A673 (cell line): ENCODE measurements around the gene THRB. TPM values are rescaled to one million over a fixed set of nuclear protein-coding genes. Genes with fewer than 3 reads are reported as not detected.

ENCODE experiments used
- BruUV-seq: library from RNA; stranded (reverse); fragments of 400-500 nt; replicated peaks from 2 replicates; lab custom pipeline; 2021; lab: Mats Ljungman, UMichigan
- CTCF ChIA-PET: fragments of 300-600 bp; sonication (Branson Sonifier 250); formaldehyde crosslinking; loops from one replicate; lab custom pipeline; 2022; ENCODE audit warnings: antibody characterized with exemption; lab: Charles Lee
- POLR2A ChIA-PET: fragments of 300-600 bp; sonication (Branson Sonifier 250); formaldehyde crosslinking; loops from one replicate; lab custom pipeline; 2022; ENCODE audit warnings: antibody characterized with exemption; ENCODE audit not compliant: low non-redundant PET; lab: Charles Lee
- DNase-seq: peaks from one replicate; pipeline ENCODE4 v3.0.0-alpha.2; 2015; ENCODE audit warnings: low spot score
- H3K27ac ChIP-seq: fragments of 200-600 bp; sonication (generic); 2 replicates; pipeline ENCODE4 v1.5.1; 2016; ENCODE audit warnings: mixed run types, low read depth, mild to moderate bottlenecking, mixed read lengths, antibody characterized with exemption, low read length; ENCODE audit not compliant: poor library complexity, severe bottlenecking
- H3K27me3 ChIP-seq: fragments of 200-600 bp; sonication (generic); replicated peaks from 2 replicates; pipeline ENCODE4 v1.6.1; 2017; ENCODE audit warnings: mixed run types, low read depth, mild to moderate bottlenecking, mixed read lengths, antibody characterized with exemption, low read length; ENCODE audit not compliant: insufficient read depth, poor library complexity
- H3K36me3 ChIP-seq: fragments of 200-600 bp; sonication (generic); 2 replicates; pipeline ENCODE4 v1.6.1; 2016; ENCODE audit warnings: mixed run types, mild to moderate bottlenecking, mixed read lengths, antibody characterized with exemption, low read length; ENCODE audit not compliant: insufficient read depth, poor library complexity, severe bottlenecking
- H3K4me1 ChIP-seq: fragments of 200-600 bp; sonication (generic); 2 replicates; pipeline ENCODE4 v1.6.1; 2017; ENCODE audit warnings: mixed run types, mild to moderate bottlenecking, mixed read lengths, antibody characterized with exemption, low read length; ENCODE audit not compliant: insufficient read depth, poor library complexity, severe bottlenecking
- H3K4me3 ChIP-seq: fragments of 200-600 bp; sonication (generic); 2 replicates; pipeline ENCODE4 v1.5.1; 2016; ENCODE audit warnings: low read depth, mixed run types, mild to moderate bottlenecking, mixed read lengths, low read length; ENCODE audit not compliant: poor library complexity, severe bottlenecking
- H3K9me3 ChIP-seq: fragments of 200-600 bp; sonication (generic); 2 replicates; pipeline ENCODE4 v1.6.1; 2016; ENCODE audit warnings: mixed run types, low read depth, mild to moderate bottlenecking, mixed read lengths, antibody characterized with exemption, low read length; ENCODE audit not compliant: poor library complexity, severe bottlenecking
- EZH2 ChIP-seq: fragments of 200-600 bp; sonication (generic); IDR thresholded peaks from 2 replicates; pipeline ENCODE4 v1.6.1; 2017; ENCODE audit warnings: borderline replicate concordance, low read depth, mild to moderate bottlenecking, mixed read lengths, antibody characterized with exemption, low read length; ENCODE audit not compliant: poor library complexity, severe bottlenecking
- intact Hi-C: fragments of 100-400 bp; cut with micrococcal nuclease; formaldehyde crosslinking; loops from one replicate; pipeline ENCODE4 v1.10.0; 2022; ENCODE audit not compliant: unreplicated experiment
- total RNA-seq: library from RNA; stranded (reverse); gene quantifications from 2 replicates; pipeline ENCODE4 v1.2.3, GENCODE V29; 2021
- TF ChIP-seq, protein P1 (sequence below): fragments of 300-800, 200-600 bp; sonication (generic); conservative IDR thresholded peaks from 2 replicates; pipeline ENCODE4 v1.5.1; 2017; ENCODE audit warnings: low read depth, mild to moderate bottlenecking, antibody characterized with exemption, low read length, moderate library complexity, mixed read lengths

THRB gene
- total RNA-seq, 1 experiment from 2014 or later, result 0.11 TPM

DNA sequence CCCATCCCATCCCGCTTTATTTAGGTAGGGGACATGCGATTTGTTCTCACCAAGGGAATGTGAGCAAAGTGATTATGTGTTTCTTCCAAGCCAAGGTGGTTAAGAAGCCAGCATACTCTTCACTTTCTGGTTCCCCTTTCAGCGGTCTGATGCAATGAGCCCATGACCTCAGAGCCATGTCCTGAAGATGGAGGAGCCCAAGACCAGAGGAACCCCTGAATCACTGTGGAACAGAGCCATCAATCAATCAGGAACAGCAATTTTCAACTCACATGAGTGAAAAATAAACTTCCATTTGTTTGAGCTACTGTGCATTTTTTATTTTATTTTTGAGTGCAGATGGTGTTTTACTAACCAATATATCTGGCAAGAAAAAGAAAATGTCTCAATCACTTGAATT is 10.8 kb downstream of the THRB start:
- no peaks in the 10 kb centered on the region for H3K9me3 ChIP-seq
- BruUV-seq, result no TSS peak
- H3K4me3 ChIP-seq, result no peak overlapping the region
- H3K36me3 ChIP-seq, result no peaks in the 10 kb centered on the region
- intact Hi-C loops, result no loop called here
- no peak overlapping the region for H3K27ac ChIP-seq
- H3K4me1 ChIP-seq, result no peaks in the 10 kb centered on the region
- TF ChIP-seq, protein P1, sequence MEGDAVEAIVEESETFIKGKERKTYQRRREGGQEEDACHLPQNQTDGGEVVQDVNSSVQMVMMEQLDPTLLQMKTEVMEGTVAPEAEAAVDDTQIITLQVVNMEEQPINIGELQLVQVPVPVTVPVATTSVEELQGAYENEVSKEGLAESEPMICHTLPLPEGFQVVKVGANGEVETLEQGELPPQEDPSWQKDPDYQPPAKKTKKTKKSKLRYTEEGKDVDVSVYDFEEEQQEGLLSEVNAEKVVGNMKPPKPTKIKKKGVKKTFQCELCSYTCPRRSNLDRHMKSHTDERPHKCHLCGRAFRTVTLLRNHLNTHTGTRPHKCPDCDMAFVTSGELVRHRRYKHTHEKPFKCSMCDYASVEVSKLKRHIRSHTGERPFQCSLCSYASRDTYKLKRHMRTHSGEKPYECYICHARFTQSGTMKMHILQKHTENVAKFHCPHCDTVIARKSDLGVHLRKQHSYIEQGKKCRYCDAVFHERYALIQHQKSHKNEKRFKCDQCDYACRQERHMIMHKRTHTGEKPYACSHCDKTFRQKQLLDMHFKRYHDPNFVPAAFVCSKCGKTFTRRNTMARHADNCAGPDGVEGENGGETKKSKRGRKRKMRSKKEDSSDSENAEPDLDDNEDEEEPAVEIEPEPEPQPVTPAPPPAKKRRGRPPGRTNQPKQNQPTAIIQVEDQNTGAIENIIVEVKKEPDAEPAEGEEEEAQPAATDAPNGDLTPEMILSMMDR, result no peak
- TF ChIP-seq EZH2, result no peak
- no peak for DNase-seq
- CTCF ChIA-PET, result no interaction called here
- peaks cover 7% of the 10 kb centered on the region for H3K27me3 ChIP-seq
- POLR2A ChIA-PET, result no interaction called here

DNA sequence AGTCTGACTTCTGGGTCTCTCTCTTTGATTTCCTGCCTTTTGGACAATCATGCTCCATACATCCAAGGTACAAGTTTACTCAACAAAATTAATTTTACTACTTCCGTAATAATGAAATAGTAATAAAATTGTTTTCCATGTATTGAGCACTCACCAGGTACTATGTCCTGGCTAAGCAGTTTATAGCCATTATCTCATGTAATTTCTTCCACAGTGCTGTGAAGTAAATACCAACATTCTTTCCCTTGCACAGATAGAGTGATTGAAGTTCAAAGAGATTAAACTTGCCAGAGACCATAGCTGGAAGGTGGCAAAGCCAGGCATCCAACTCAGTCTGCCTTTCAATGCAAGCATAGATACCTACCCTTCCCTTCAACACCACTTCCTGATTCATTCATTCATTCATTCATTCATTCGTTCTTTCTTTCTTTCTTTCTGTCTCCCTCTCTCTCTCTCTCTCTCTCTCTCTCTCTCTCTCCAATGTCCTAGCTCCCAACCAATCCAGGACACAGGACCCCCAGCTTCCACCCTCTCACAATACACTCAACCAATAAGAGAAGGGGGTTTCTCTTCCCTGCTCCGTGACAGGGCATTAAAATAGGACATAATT is 12.4 kb downstream of the THRB start:
- Histone ChIP-seq H3K9me3 (no peaks in the 10 kb centered on the region), H3K4me3 (no peak overlapping the region), H3K27me3 (no peaks in the 10 kb centered on the region), H3K4me1 (no peaks in the 10 kb centered on the region), H3K36me3 (no peaks in the 10 kb centered on the region), H3K27ac (no peak overlapping the region)
- TF ChIP-seq, protein P1, result no peak
- TF ChIP-seq EZH2, result no peak
- DNase-seq, result no peak
- intact Hi-C loops, result no loop called here
- POLR2A ChIA-PET, result no interaction called here
- CTCF ChIA-PET, result no interaction called here
- BruUV-seq, result no TSS peak

DNA sequence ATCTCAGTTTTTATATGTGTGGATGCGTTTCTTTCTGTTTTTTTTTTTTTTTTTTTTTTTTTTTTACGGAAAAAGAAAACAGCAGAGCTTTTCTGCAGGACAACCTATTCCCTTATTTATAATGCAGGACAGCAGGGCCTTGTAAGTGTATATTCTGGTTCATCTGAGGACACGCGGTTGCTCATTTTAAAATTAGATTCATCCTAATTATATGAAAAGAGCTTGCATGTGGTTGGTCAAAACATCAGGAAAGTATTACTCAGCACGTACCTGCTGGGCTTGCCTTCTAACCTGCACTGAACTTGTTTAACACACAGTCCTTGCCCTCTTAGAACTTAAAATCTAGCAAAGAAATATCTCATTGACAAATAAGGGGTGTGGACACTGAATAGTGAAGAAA is 13.5 kb downstream of the THRB start:
- ChIA-PET CTCF (interaction anchor here (0.7 kb wide), 1 partner anchor 13 kb away, joined by 4 read pairs; no protein-coding TSS in a partner anchor), POLR2A (no interaction called here)
- no peak overlapping the region for H3K4me3 ChIP-seq
- H3K36me3 ChIP-seq, result no peaks in the 10 kb centered on the region
- H3K27me3 ChIP-seq, result no peaks in the 10 kb centered on the region
- no peak overlapping the region for H3K27ac ChIP-seq
- H3K4me1 ChIP-seq, result no peaks in the 10 kb centered on the region
- BruUV-seq, result no TSS peak
- intact Hi-C loops, result no loop called here
- no peak for DNase-seq
- TF ChIP-seq, protein P1, result no peak
- no peak for TF ChIP-seq EZH2
- no peaks in the 10 kb centered on the region for H3K9me3 ChIP-seq
